GM19238 (cell line): ENCODE results near the gene PRIMA1.

Source experiments
- DNase-seq: peaks from one replicate; pipeline ENCODE4 v3.0.0; 2011; ENCODE audit warnings: low spot score; ENCODE audit not compliant: insufficient read length

Gene PRIMA1

DNA sequence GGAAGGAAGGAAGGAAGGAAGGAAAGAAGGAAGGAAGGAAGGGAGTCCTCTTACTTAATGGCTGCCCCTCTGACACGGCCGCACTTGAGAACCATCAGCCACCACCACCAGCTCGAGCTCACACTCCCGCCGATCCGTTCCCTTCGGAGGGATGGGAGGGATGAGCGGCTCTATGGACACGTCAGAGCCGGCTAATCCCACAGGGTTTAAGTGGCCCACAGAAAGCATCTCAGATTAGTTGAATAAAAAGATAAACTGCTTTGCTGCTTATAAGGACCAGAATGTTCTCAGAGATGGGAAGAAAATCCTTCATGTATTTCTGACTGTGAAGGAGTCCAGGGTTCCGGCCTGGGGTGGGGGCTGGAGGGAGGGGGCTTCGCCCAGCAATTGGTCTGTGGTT lies 31.1 kb downstream of the PRIMA1 start:
- DNase-seq = no peak

DNA sequence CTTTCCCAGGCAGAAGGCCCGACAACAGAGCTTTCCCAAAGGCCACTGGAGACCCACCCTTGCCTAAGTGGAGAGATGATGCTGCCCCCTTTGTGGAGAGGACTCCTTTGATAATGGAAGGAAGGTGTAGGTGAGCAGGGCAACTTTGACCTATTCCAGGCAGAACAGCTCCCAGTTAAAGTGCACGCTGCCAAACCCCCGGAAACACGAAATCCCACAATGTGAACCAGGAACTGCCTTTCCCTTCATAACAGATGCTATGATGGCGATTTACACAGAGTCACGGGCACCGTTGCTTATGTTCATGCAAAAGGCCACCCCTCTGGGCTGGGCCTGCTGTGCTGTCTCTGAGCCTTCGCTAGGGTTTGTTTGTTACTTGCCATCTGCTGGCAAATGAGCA lies 34.6 kb downstream of the PRIMA1 start:
- DNase-seq = no peak

DNA sequence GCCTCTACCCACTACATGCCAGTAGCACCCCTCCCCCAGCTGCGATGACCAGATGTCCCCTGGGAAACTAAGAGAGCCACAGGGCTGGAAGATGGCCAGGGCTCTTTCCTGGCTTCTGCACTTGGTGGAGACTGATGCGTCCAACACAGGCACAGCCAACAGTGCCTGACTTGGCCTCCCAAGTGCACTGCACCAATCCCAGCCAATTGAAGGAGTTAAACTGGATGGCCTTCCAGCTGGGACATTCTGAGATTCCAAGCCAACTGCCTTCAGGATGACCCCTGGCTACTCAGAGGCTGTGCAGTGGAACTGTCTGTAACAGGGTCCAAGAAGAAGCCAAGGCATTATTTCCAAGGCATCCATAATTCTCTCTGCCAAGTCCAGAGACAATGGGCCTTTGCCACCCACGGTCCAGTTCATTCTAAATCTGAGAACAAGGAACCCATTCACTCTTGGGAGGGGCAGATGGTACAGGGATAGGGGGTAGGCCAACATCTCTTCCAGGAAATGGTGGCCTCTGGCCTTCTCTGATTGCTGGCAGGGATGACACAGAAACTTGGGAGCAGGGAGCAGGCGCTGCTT lies 35.2 kb downstream of the PRIMA1 start:
- DNase-seq = no peak

DNA sequence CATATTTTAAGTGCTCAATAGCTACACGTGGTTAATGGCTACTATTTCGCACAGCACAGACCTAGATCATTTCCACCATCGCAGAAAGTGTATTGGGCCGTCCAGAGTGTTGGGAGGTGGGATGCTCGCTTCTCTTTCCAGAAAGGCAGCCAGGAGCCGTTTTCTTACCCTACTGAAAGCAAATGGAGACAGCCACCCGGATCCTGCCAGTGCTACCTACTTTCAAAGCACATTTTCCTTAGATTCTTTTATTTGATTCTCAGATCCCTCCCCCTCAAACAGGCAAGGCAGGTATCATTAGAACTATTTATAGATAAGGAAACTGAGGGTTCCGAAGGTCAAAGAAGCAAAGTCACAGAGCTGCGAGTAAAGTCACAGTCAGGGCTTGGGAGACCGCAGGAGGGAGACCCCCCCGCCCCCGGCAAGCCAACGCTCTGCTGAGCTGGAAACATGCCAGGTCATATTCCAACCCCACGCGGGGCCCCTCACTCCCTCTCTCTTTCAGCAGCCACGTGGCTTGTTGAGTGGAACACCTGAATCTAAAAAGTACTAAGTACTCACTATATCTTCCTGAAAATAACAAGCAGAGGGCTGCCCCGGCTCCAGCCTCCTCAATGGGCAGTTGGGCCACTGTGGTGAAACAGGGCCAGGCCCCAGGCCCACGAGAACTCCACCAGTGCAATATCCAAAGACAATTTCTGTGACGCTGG lies 36.2 kb downstream of the PRIMA1 start:
- DNase-seq = no peak

DNA sequence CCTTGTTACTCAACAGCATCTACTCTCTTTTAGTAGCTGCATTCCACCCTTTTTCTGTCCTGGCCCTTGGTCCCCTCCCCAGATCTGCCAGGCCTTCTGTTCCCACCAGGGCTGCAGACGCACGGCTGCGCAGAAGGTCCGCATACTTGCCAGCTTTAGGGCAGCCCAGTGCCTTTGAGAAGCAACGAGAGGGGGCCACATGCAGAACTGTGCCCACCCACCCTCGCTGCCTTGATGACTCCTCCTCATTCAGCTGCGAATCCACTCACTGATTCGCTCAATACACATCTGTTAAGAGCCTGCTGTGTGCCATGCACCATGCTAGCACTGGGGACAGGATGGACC lies 39.2 kb downstream of the PRIMA1 start:
- no peak for DNase-seq

DNA sequence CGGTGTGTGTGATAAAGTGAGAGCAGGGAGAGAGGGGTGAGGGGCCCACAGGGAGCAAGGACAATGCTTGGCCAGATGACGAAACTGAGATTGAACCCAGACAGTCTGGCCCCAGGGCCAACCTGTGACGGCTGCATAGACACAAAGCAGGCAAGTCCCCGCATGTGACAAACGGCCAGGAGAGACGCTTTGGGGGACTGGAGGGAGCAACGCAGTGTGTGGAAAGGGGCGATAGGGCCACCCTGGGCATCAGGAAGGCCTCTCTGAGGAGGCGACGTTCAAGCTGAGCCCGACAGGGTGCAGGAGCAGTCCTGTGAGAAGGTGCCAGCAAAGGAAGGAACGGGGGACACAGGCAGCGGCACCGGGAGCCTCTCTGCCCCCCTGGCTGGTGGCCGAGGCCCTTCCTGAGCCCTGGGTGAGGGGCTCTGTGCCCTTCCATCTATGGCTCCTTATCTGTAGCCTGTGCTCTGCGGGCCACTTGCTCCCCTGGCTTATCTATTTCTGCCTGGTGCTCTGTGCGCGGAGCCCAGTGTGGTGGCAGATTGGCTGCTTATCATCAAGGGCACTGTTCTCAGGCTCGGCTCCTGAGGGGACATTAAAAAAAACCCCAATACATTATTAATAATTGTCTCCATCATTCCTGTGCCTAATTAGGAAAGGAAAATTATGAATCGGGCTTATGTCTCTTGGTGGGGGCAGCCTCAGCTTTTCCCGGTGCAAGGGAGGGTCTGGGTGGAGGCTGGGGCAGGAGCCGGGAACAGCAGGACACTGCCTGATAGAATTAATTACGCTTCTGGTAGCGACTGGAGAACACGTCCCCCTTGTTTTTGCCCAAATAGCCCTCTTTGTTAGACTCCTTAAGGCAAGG lies 39.8 kb downstream of the PRIMA1 start:
- no peak for DNase-seq

DNA sequence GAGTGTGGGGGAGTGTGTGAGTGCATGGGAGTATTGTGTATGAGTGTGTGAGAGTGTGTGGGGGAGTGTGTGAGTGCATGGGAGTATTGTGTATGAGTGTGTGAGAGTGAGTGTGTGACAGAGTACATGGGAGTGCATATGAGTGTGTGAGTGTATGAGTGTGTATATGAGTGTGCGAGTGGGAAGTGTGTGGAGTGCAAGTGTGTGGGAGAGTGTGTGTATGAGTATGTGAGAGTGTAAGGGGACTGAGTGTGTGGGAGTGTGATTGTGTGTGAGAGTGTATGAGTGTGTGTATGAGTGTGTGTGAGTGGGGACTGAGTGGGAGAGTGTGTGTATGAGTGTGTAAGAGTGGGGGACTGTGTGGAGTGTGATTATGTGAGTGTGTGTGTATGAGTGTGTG lies 40.7 kb downstream of the PRIMA1 start:
- DNase-seq = no peak

DNA sequence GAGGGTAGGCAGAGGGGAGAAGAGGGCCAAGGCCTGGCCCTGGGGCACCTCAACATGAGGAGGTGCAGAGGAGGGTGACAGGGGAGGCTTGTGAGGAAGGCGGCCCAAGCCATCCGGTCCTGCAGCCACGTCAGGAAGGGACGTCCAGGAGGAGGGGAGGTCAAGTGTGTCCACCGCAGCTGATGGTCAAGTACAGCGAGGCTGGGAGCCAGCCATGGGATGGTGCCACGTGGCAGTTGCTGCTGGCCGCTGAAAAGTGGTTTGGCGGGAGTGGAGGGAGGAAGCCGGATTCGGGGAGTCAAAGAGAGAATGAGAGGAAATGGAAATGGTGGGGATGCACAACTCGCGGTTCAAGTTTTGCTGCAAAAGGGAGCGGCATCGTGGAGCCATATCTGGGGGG lies 41.2 kb downstream of the PRIMA1 start:
- DNase-seq = no peak

DNA sequence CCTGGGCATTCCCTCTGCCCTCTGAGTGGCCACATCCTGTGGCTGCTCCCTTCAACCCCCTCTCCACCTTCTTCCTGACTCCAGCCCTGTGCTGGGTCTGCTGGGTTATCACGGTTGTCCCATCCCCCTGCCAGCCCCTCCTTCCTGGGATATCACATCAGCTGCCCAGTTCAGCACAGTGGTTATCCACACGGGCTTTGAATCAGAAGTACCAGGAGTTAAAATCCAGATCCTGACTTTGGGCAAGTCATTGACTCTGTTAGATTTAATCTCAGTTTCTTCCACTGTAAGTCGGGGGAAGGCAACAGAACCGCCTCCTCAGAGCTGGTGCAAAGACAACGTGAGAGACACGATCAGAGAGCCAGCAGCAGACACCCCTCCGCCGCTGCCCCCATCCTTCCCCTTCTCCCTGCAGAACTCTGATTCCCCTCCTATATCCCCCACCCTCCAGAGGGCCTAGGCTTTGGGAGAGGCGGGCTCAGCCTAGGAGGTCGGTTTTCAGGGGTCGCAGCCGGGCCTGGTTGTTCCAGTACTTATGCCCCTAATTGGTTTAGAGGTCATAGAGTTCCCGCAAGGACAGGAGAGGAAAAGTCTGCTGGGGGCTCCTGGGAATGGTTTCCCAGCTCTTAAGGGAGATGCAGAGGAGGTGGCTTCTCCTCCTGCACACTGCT lies 42.5 kb downstream of the PRIMA1 start:
- no peak for DNase-seq

DNA sequence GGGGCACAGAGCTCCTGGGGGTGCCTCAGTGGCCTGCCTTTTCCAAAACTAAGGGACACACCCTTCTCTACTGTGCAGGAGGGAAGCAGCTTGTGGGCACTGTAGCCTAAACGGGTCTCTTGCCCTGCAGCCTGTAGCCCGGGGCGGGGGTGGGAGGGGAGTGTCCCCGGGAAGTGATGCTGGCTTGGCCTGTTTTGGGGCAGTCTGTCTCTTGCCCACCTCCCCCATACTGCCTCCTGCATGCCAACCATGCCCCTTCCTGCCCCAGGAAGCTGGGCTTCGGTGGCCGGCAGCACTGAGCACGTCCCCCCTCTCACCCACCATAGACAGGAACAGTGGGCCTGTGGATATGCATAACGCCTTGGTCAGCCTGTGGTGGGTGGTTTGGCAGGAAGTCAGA lies 43.4 kb downstream of the PRIMA1 start:
- no peak for DNase-seq

DNA sequence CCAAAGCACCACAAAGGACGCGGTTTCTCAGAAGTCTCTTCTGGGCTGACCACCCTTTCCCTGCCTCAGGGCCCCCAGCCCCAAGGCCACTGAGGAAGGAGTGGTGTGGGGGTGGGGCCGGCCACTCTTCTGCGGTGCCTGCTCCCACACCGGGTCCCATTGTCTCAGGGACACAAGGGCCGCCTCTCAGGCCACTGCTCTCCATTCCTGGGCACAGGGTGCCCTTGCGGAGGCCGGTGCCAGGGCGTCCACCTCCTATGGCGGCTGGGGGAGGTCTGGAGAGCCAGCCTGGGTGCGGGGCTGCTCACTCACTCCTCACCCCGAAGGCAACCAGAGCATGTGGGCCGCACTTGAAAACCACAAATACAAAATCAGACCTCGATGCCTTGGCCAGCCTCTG lies 44.1 kb downstream of the PRIMA1 start:
- DNase-seq = no peak

DNA sequence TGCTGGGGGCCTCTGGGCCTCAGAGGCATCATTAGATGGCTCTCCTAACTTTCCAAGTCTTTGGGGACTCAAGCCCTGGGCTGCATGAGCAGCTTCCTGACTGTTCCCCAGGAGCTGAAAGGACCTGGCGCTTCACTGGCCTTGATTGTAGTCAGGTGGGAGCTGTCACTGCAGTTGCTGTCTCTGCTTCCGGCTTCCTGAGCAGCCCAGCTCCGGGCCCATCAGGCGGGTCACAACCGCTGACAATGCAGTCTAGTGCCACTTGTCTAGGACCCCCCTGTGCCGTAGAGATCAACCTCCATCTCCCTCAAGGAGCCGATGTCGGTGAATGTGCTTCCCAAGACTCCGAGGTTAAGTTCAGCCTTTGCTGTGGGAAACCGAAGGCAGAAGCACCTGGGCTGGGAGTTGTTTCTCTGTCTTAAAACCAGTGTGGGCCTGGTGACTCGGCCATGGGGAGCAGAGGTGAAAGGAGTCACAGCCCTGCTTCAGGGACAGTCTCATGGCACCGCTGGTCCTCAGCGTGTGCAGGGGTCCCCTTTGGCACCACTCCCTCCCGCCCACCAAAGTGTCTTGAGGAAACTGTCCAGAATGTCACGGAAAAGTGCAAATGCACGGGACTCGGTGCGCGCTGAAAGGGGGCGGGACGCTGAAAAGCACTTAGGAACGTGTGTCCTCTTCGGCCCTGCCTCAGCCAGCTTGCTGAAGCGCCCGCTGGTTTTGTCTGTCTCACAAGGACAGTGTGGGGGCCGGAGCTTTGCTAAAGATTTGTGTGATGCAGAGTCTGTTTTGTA lies 44.8 kb downstream of the PRIMA1 start:
- no peak for DNase-seq

DNA sequence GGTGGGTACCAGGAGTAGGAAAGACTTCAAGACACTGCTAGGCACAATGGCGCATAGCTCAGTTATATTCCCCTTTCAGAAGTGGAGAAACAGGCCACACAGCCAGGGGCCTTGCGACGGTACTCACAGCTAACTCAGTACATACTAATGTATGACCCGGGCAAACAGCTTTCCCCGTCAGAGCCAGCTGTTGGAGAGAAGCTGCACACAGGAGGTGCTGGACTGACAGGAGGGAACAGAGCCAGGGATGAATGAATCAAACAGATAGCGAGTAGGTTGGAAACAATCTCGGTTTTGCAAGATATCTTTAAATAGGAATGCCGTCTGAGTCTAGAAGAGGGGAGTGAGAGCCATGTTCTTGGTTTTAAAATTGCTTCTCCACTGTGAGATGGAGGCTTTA lies 45.5 kb downstream of the PRIMA1 start:
- no peak for DNase-seq

DNA sequence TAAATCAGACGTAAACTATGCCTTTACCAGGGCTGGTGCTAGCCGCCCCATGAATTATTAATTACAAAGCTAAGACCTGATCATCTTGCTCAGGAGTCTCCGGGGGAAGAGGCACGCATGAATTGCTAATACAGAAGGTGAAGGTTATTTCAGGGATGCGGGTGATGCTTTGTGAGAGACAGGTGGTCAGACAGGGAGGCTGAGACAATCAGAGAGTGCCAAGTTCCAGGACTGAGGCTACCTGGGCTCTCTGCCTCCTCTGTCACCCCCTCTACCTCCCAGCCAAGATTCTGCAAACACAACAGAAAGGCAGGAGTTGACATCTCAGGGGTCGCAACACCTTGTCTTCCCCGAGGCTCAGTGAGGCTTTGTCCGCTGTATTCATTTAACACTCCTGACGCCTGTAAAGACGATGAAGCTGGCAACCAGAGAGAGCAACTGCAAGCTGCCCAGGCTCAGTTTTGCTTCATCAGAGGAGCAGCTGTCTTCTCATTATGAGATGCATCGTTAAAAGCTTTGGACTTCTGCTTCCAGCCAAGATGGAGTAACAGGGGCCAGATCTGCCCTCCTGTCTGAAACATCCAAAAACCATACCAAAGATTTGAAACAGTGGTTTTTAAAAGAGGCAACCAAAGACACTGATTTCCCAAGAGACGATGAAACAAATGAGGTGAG lies 46.6 kb downstream of the PRIMA1 start:
- no peak for DNase-seq

DNA sequence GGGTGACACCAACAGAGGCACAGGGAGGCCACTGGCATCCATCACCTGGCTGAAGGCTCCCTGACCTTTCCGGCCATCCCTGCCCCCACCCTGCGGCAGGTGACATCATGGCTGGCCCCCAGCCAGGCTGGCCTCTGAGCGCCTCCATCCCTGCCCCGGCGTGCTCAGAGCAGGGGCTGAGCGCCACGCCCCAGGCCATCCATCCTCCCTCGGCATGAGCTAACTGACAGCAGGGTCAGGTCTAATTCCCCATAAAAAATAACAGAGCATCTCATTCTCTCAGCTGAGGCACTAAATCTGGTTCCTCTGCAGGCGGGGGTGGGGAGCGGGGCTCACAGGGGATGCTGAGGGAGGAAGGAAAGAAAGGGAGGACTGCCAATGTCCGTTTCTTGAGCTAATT lies 50.7 kb downstream of the PRIMA1 start:
- no peak for DNase-seq

DNA sequence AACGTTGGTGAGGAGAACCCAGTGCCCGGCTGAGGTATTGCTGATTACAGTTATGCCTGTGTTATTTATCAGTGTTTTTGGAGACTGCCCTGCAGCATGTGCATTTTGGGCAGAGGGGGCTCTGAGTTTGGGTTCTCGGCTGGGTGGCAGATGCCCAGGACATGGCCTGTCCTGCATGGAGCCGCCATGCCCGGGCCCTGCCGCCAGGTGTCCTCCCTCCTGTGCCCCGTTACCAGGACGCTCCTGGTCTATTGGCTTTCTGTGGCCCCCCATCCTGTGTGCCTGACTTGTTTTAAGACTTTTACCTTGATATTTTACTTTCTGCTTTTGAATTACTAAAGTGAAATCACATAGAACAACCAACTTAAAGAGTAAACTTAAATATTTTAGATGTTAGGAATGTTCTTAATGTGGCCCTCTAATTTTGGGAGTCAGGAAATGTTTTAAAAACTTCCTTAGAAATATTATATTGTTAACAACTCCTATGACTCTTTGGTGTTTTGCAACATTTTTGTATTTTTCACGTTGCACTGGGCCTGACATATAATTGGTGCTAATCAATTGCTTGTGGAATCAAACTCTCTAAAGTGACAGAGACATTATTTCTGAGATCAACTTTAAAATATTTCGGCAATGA lies 51.8 kb downstream of the PRIMA1 start:
- DNase-seq = no peak

DNA sequence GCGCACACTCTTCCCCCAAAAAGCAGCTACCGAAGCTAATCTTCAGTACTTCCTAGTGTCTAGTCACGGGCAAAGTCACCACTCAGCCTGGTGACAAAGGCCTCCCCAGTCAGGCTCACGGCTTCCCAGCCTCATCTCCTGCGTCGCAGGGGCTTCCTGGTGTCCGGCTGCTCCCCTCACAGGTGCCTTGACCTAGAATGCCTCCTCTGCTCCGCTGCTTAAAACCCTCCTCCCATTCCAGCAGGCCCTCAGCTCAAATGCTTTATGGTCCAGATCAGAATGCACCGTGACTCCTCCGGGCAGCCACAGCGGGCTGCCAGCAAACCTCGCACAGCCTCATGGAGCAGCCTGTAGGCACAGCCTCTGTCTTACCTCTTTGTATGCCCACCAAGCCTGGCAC lies 53.1 kb downstream of the PRIMA1 start:
- DNase-seq = no peak

DNA sequence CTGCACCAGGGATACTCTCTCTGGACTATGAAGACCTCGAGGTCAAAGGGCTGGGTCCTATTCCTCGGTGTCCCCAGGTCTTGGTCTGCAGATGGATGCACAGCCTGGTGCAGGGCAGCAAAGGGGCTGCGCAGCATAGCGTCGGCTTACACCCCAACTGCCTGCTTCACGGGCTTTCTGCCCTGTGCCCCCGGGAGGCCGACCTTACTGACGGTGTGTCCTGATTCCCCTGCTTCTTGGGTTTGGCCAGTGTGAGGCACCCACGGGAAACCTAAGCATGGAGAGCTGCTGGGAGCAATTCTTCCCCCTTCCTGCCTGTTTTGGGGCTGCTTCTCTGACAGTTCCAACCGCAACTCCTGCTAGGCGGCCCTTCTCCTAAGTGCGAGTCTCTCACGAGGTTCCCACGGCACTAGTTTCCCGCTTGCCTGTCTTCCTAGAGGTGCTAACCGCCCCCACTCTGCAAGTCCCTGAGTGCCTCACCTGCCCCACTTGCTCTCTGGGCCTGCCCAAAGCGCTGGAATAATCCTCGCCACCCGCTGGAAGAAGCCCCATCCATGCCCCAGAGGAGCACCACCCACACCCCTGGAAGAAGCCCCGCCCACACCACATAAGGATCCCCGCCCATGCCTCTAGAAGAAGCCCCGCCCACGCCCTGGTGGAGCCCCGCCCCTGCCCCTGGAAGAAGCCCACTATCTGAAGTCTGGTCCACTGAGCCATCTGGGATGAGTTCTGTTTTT lies 54.0 kb downstream of the PRIMA1 start:
- no peak for DNase-seq

DNA sequence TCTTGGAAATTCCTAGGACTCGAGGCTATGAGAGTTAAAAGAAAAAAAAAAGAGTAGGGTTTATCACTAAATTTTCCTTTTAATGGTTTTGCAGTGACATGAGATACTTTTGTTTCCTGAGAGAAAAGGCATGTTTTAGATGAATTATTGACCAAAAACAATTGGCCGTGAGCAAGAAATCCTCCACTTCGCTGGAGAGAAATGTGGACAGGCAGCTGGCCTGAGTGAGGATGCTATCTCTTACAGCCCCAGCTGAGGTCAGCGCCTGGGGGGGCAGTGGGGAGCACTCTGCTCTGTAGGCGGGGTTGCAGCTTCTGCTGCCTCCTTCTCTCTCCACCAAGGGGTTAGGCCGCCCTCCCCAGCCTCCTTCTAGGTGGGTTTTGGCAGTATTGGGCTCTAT lies 54.7 kb downstream of the PRIMA1 start:
- no peak for DNase-seq

DNA sequence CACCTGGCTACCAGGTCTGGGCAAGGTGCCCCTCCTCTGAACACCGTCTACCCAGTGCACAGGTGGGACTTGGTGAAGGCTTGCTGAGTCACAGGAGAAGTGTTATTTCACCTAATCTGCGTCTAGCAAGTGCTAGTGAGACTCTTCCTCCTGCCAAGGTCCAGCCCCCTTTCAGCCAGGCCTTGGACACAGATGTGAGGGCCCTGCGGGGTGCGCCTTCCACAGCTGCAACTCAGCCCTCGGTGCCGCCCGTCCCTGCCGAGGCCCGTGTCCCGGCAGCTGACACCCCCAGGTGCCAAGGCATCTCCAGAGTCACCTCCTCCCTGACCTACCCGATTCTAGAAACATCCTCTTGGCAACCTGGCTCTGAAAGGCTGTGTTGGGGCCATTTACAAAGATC lies 55.1 kb downstream of the PRIMA1 start:
- DNase-seq = no peak
